ENCODE results near the gene MPHOSPH8.

GRCh38 chr13:19673473-19674430 lies 40.3 kb downstream of the MPHOSPH8 start:
- TF ChIP-seq POLR2A (IDR thresholded peaks at IDR 0.05) (no peak), POLR2AphosphoS5 (IDR thresholded peaks at IDR 0.05) (no peak), EP300 (IDR thresholded peaks at IDR 0.05; ENCODE audit: low read depth) (no peak)
- TF ChIP-seq, protein P1, sequence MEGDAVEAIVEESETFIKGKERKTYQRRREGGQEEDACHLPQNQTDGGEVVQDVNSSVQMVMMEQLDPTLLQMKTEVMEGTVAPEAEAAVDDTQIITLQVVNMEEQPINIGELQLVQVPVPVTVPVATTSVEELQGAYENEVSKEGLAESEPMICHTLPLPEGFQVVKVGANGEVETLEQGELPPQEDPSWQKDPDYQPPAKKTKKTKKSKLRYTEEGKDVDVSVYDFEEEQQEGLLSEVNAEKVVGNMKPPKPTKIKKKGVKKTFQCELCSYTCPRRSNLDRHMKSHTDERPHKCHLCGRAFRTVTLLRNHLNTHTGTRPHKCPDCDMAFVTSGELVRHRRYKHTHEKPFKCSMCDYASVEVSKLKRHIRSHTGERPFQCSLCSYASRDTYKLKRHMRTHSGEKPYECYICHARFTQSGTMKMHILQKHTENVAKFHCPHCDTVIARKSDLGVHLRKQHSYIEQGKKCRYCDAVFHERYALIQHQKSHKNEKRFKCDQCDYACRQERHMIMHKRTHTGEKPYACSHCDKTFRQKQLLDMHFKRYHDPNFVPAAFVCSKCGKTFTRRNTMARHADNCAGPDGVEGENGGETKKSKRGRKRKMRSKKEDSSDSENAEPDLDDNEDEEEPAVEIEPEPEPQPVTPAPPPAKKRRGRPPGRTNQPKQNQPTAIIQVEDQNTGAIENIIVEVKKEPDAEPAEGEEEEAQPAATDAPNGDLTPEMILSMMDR (IDR thresholded peaks at IDR 0.05), result no peak

Measured in transverse colon (tissue), 4 donors.